ENCODE measurements around the gene ZFYVE28.

The ZFYVE28 gene

DNA sequence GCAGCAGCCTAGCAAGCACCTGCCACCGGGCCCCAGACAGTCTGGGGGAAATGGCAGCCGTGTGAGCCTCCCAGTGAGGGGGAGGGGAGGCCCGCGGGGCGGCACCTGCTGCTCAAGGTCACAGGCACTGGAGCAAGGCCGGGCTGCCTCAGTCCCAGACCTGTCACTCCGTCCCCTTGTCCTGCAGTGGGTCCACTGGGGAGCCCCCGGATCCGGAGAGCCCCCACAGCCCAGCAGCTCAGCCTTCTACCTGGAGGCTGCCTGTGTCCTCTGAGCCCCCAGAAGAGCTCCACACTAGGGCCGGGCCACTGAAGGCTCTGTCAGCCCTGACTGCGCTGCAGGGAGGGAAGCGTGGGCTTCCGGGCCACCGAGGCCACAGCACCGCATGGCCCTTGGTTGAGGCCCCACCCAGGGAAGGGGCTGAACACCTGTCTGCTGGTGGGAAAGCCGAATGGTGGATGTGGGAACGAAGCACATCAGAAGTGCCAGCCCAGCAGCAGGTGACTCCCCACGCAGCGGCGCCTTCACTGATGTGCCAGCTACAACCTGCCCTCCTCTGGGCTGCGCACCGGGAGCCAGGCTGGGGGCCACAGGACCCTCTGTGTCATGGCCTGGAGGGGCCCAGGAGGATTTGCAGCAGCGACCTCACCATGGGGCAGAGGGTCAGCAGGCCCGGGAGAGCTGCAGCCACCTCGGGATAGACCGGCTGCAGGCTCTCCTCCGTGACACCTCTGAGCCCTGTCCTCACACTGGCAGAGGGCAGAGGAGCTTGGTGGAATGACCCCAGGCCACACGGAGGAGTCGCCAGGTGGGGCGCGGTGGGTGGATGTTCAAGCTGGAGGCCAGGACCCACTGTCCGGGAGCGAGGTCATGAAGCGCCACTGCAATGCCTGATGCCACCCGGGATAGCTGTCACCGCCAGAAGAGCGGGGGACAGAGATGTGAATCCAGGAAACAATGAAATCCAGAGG is 121.5 kb downstream of the ZFYVE28 start:
- in situ Hi-C loops (cut with MboI; ENCODE audit: low pct_unique_long_range_greater_than_20kb, low sequenced_read_pairs, unreplicated experiment): no loop called here
- no peak for DNase-seq (ENCODE audit: low spot score)
- TF ChIP-seq, protein P1, sequence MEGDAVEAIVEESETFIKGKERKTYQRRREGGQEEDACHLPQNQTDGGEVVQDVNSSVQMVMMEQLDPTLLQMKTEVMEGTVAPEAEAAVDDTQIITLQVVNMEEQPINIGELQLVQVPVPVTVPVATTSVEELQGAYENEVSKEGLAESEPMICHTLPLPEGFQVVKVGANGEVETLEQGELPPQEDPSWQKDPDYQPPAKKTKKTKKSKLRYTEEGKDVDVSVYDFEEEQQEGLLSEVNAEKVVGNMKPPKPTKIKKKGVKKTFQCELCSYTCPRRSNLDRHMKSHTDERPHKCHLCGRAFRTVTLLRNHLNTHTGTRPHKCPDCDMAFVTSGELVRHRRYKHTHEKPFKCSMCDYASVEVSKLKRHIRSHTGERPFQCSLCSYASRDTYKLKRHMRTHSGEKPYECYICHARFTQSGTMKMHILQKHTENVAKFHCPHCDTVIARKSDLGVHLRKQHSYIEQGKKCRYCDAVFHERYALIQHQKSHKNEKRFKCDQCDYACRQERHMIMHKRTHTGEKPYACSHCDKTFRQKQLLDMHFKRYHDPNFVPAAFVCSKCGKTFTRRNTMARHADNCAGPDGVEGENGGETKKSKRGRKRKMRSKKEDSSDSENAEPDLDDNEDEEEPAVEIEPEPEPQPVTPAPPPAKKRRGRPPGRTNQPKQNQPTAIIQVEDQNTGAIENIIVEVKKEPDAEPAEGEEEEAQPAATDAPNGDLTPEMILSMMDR (IDR thresholded peaks at IDR 0.05; ENCODE audit: extremely low read depth, insufficient read depth, missing control alignments): no peak

DNA sequence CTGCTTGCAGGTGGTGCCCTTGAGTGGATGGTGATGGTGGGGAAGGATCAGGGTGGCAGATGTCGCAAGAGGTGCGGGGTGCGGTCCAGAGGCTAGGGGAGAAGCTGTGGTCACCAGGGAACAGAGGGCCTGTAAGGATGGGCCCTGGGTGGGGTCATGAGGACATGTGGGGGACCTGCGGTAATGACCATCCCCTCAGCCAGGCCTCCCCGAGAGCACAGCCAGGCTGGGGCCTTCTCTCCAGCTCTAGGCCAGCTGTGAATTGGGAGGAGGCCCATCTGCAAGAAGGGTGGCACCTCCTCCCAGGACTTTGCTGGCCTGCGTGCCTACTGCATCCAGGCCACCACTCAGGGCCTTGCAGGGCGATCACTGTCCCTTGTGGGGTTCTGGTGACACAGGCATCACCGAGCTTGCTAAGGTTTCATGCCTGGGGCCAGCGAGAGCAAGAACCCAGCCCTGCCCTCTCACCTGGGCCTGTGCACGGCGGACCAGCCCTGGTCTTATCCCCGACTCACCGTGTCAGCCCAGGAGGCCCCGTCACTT is 122.5 kb downstream of the ZFYVE28 start:
- in situ Hi-C loops (cut with MboI; ENCODE audit: low pct_unique_long_range_greater_than_20kb, low sequenced_read_pairs, unreplicated experiment): no loop called here
- TF ChIP-seq, protein P1 (IDR thresholded peaks at IDR 0.05; ENCODE audit: extremely low read depth, insufficient read depth, missing control alignments): no peak
- DNase-seq (ENCODE audit: low spot score): no peak

DNA sequence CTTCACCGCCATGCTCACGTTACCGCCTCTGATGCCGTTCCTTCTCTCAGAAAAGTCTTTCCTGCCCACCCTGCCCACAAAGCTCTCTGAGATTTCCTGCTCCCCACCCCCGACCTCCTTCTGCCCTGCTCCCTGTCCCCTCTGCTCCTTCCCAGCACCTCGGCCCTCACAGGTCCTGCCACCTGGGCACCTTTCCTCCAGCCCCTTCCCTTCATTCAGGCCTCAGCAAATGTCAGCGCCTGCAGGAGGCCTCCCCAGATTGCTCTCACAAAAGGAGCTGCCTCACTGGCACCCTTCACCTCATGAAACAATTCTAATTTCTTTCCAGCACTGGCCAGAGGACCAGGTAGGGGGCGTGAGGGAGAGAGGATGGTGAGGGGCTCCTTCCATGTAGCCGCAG is 122.9 kb downstream of the ZFYVE28 start:
- DNase-seq (ENCODE audit: low spot score): no peak
- TF ChIP-seq, protein P1 (IDR thresholded peaks at IDR 0.05; ENCODE audit: extremely low read depth, insufficient read depth, missing control alignments): no peak
- in situ Hi-C loops (cut with MboI; ENCODE audit: low pct_unique_long_range_greater_than_20kb, low sequenced_read_pairs, unreplicated experiment): no loop called here

DNA sequence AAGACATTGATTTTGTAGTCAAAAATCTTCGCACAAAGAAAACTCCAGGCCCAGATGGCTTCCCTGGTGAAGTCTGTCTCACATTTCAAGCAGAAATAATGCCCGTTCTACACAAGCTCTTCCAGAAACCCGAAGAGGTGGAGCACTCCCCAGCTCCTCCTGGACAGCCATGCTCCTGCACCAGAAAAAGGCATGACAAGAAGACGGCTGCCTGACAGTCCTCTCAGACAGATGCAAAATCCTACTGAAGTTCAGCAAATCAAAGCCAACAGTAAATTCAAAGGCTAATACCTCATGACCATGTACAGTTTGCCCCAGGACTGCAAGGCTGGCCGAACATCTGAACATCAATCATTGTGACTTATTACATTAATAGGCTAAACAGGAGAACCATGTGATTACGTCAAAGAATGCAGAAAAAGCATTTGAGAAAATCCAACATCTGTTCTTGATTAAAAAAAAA is 125.8 kb downstream of the ZFYVE28 start:
- DNase-seq (ENCODE audit: low spot score): no peak

DNA sequence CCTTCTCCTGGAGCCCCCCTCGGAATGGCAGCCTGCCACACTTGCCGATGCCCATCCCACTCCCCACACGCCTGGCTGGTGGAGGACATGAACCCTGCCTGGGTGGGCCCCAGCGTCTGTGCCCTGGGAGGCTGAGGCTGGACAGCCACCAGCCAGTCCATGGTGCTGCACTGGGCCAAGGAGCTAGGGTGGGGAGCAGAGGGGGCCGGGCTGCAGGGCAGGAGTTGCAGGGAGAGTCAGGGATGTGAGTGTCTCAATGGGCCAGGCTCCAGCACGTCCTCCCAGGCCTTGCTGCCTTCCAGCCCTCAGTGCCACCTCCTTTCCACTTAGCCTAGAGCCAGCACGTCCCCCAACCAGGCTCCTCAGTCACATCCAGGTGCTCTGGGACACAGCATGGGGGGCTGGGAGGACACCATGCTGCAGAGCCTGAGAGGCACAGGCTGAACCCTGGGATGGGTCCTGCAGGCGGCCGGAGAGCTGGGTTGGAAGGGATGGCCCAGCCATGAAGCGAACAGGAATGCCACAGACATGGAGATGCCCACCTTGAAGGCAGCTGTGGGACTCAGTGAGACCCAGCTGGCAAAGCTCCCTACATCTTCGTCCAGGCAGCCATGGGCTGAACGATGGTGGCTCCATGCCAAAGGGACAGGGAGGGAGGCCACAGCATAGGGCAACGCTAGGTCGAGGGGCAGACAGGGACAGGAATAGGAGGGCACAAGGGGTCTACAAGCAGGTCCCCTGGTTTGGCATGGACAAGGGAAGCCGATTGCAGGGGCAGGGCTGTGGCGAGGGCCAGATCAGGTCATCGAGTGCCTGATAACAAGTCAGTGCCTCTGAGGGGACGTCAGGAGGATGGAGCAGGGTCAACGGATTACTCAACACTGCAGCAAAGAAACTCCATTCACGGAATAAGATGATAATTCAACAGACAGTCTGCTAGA is 126.5 kb downstream of the ZFYVE28 start:
- no peak for DNase-seq (ENCODE audit: low spot score)
- TF ChIP-seq, protein P1 (IDR thresholded peaks at IDR 0.05; ENCODE audit: extremely low read depth, insufficient read depth, missing control alignments): no peak
- in situ Hi-C loops (cut with MboI; ENCODE audit: low pct_unique_long_range_greater_than_20kb, low sequenced_read_pairs, unreplicated experiment): no loop called here

More for the DNA sequence above, 125.8 kb downstream of the ZFYVE28 start:
- in situ Hi-C loops (cut with MboI; ENCODE audit: low pct_unique_long_range_greater_than_20kb, low sequenced_read_pairs, unreplicated experiment): no loop called here
- TF ChIP-seq, protein P1 (IDR thresholded peaks at IDR 0.05; ENCODE audit: extremely low read depth, insufficient read depth, missing control alignments): no peak

Data from GM13977 (cell line).